ENCODE results near the gene CITED2.
A peak's percentile ranks its signal among the peaks of the same experiment; 100 is the strongest.

Gene CITED2

DNA sequence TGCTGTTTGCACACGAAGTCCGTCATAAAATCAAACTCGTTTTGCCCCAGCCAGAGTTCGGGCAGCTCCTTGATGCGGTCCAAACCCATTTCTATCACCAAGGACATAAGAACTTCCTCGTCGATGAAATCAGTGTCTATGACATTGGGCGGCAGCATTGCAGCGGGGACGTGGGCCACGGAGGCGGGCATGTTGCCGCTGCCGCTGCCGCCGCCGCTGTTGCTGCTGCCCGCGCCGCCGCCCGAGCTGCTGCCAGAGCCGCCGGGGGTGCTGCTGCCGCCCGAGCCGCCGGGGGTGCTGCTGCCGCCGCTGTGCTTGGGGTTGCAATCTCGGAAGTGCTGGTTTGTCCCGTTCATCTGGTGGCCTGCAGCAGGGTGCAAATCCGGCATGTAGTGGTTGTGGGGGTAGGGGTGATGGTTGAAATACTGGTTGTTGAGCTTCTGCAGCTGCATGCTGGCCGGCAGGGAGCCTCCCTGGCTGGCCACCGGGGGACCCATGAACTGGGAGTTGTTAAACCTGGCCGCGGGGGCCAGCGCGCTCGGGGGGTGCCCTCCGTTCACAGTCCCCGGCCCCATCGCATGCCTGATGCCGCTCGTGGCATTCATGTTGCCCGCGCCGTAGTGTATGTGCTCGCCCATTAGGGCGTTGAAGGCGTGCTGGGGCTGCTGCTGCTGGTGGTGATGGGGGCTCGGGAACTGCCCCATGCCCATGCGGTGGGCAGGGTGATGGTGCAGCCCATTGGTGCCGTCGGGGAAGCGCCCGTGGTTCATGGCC is 1.1 kb downstream of the CITED2 start:
- Histone ChIP-seq H3K4me1 (peaks cover 4% of the 10 kb centered on the region; the same call in 1 of the 2 replicates), H3K27me3 (no peaks in the 10 kb centered on the region), H3K9me3 (no peaks in the 10 kb centered on the region), H3K4me3 (ENCODE audit: low read depth, low read length) (peak overlapping the region; percentile 87), H3K36me3 (no peaks in the 10 kb centered on the region)
- TF ChIP-seq, protein P1, sequence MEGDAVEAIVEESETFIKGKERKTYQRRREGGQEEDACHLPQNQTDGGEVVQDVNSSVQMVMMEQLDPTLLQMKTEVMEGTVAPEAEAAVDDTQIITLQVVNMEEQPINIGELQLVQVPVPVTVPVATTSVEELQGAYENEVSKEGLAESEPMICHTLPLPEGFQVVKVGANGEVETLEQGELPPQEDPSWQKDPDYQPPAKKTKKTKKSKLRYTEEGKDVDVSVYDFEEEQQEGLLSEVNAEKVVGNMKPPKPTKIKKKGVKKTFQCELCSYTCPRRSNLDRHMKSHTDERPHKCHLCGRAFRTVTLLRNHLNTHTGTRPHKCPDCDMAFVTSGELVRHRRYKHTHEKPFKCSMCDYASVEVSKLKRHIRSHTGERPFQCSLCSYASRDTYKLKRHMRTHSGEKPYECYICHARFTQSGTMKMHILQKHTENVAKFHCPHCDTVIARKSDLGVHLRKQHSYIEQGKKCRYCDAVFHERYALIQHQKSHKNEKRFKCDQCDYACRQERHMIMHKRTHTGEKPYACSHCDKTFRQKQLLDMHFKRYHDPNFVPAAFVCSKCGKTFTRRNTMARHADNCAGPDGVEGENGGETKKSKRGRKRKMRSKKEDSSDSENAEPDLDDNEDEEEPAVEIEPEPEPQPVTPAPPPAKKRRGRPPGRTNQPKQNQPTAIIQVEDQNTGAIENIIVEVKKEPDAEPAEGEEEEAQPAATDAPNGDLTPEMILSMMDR (IDR thresholded peaks at IDR 0.05; ENCODE audit: low read depth, low read length): peak; percentile 23
- peak; percentile 76 for DNase-seq

DNA sequence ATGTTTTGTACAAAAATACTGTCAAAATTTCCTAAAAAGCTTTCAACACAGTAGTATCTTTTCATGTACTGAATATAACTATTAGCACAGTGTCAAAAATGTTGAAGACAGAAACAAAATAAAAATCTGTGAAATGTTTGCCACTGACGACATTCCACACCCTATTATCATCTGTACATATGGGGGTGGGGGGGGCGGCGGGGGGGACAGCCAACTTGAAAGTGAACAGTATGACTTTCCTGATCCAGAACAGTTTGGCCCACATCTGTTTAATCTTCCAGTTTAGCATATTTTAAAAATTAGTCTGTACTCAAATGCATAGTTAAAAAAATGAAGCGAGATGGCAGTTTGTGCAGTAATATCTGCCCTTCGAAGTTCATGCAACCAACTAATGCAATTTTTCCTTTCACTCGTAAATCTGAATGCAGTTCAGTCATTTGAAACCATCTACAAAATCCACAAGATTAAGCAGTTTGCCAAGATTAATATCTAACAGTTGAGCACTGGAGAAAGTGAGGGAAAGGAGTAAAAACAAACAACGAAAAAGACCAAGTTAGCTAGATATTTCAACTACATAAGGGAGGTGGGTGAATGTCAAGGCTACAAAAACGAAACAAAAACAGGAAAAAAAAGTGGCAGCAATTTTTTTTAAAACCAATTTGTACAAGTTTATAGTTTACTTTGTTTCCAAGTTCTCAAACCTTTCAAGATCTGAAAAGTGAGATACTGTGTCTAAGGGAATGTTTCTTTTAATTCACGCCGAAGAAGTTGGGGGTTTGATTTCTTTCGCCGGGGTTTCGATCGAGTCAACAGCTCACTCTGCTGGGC is 1.9 kb downstream of the CITED2 start:
- peaks cover 4% of the 10 kb centered on the region; the same call in 1 of the 2 replicates for H3K4me1 ChIP-seq

DNA sequence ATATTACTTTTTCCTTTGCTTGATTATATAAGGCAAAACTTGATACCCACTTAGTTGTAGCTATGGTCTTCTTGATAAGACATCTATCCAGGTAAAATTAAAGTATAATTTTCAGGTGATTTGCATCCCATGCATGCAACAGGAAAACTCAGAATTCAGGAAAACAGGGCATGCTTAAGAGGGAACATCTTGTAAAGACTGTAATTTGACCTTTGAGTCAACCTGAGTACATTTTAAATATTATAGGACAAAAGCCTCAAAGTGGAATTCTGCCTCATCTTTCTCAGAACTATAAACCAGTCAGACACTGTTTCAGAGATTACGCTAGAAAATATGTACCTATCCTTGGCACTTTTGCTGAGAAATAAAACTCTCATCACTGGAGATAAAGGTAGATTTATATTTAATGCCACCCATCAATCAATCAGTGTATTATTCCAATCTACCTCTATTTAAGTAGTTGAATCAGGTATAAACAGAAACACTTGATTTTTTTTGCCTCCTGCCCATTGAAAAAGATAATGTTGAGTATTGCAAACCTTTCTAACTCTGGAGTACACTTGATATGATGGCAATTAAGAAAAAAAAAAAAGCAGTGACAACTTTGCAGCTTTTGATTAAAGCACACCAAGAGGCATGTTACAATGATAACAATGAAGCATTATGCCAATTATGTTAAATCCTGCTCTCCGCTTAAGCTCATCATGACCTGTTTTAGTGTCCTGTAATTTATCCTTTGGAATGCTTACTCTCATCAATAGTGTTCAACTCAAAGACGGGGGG is 2.8 kb downstream of the CITED2 start:
- TF ChIP-seq, protein P1 (IDR thresholded peaks at IDR 0.05; ENCODE audit: low read depth, low read length): no peak
- DNase-seq: no peak
- H3K4me3 ChIP-seq (ENCODE audit: low read depth, low read length): no peak overlapping the region
- H3K9me3 ChIP-seq: no peaks in the 10 kb centered on the region
- H3K4me1 ChIP-seq: peaks cover 4% of the 10 kb centered on the region; the same call in 1 of the 2 replicates
- no peaks in the 10 kb centered on the region for H3K36me3 ChIP-seq
- no peaks in the 10 kb centered on the region for H3K27me3 ChIP-seq

More for the DNA sequence above, 1.9 kb downstream of the CITED2 start:
- peak overlapping the region; percentile 87 for H3K4me3 ChIP-seq (ENCODE audit: low read depth, low read length)
- H3K27me3 ChIP-seq: no peaks in the 10 kb centered on the region
- TF ChIP-seq, protein P1 (IDR thresholded peaks at IDR 0.05; ENCODE audit: low read depth, low read length): no peak
- H3K36me3 ChIP-seq: no peaks in the 10 kb centered on the region
- DNase-seq: no peak
- H3K9me3 ChIP-seq: no peaks in the 10 kb centered on the region

DNA sequence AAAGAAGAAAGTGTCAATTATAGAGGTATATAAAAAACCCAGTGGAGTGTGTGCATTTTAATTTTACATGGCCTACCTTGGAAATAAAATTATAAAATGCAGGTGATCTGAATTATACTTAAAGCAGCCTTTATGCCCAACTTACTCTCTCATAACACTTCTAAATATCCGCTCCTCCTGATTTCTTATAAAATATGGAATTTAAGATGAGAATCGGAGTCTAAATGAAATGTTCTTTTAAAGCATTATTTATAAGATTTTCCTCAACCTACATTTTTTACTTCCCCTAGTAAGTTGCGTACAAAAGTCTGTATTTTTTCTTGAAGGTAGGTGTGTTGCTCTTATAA is 3.5 kb downstream of the CITED2 start:
- Histone ChIP-seq H3K36me3 (no peaks in the 10 kb centered on the region), H3K27me3 (no peaks in the 10 kb centered on the region), H3K4me3 (ENCODE audit: low read depth, low read length) (no peak overlapping the region), H3K9me3 (no peaks in the 10 kb centered on the region), H3K4me1 (peaks cover 4% of the 10 kb centered on the region; the same call in 1 of the 2 replicates)
- TF ChIP-seq, protein P1 (IDR thresholded peaks at IDR 0.05; ENCODE audit: low read depth, low read length): no peak
- no peak for DNase-seq

DNA sequence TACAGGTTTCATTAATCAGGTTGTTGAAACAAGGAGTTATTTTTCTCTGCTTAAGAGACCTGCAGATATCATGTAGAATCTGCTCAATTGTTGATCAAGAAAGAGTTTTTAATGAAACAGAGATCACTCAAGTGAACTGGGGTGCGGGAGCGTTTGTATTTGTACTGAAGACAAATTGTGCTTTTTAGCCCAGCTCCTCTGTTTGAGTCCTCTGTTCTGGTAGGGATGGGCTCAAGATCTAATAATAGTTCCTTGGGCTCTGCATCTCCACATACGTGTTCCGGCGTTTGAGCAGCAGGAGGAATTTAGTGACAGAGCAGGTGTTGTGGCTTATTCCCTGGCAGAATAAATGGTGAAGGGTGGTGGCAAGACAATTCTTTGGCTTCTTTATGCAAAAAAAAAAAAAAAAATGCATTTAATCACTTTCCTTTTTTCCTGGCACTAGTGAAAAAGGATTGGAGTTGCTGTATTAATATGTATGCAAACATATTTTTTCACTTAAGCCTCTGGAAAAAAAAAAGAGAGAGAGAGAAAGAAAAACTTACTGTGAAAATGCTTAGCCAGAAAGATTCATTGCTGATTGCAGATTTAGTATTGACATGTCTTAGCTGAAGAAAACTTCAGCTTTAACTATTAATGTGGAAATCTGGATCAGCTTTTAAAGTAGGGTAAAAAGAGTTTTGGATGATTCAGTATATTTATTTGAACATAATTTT is 4.0 kb downstream of the CITED2 start:
- no peaks in the 10 kb centered on the region for H3K27me3 ChIP-seq
- DNase-seq: no peak

More for the DNA sequence above, 4.0 kb downstream of the CITED2 start:
- Histone ChIP-seq H3K4me3 (ENCODE audit: low read depth, low read length) (no peak overlapping the region), H3K4me1 (peaks cover 4% of the 10 kb centered on the region; the same call in 1 of the 2 replicates), H3K36me3 (no peaks in the 10 kb centered on the region), H3K9me3 (no peaks in the 10 kb centered on the region)
- TF ChIP-seq, protein P1 (IDR thresholded peaks at IDR 0.05; ENCODE audit: low read depth, low read length): no peak

All from BE2C (cell line).